K562 (cell line): Measurements from ENCODE around the gene UBA52. TPM values are rescaled to one million over a fixed set of nuclear protein-coding genes. Genes with fewer than 3 reads are reported as not detected.

Experiments used
- ATAC-seq: fragments of 200-7000 bp; cut with Tn5 transposase; 3 replicates; pipeline ENCODE4 v1.9.1; 2020; ENCODE audit warnings: moderate library complexity
- BruUV-seq: library from RNA; stranded (reverse); fragments of 400-500 nt; replicated peaks from 2 replicates; lab custom pipeline; 2021; lab: Mats Ljungman, UMichigan
- CTCF ChIA-PET: fragments of 300-600 bp; formaldehyde crosslinking; extraction: SDS; loops from one replicate; lab custom pipeline; 2021; ENCODE audit warnings: low intra/inter-chr PET ratio; lab: Yijun Ruan, JAX
- POLR2A ChIA-PET: fragments of 300-600, 350-650 bp; sonication (Branson Sonifier 250); formaldehyde crosslinking; extraction: SDS; loops from one replicate; lab custom pipeline; 2021; ENCODE audit warnings: antibody characterized with exemption, inconsistent platforms; lab: Yijun Ruan, JAX
- DNase-seq, 4 experiments: peaks; one replicate each; pipeline versions ENCODE4 v3.0.0 to v3.0.0-alpha.2; 2011 to 2018; ENCODE audit warnings: low spot score in 3 of 4, mixed read lengths in 3 of 4; ENCODE audit errors: extremely low read depth in 1 of 4
- FAIRE-seq: peaks from 2 replicates; lab custom pipeline; 2011; peaks lifted over from hg19 to GRCh38; lab: Jason Lieb, UNC
- H2AFZ ChIP-seq: 2 replicates; pipeline ENCODE4 v1.6.0; 2011; ENCODE audit warnings: low read depth, low read length, control low read depth, inconsistent platforms
- H3K27ac ChIP-seq: fragments of 200-600 bp; 3 replicates; pipeline ENCODE4 v1.8.0; 2011; ENCODE audit warnings: low read depth, mild to moderate bottlenecking, control low read depth, inconsistent platforms, low read length, moderate library complexity, mixed read lengths; ENCODE audit errors: extremely low read depth
- H3K27me3 ChIP-seq, 2 experiments: fragments of 300-600 bp in 1 of 2; 2 replicates in 1 of 2; 3 replicates in 1 of 2; pipeline versions ENCODE4 v1.6.0 to v1.8.0; 2011; ENCODE audit warnings: inconsistent platforms in 2 of 2, low read length in 2 of 2, mild to moderate bottlenecking in 1 of 2, mixed read lengths in 1 of 2, moderate library complexity in 1 of 2; ENCODE audit not compliant: control insufficient read depth in 2 of 2, insufficient read depth in 2 of 2
- H3K36me3 ChIP-seq: fragments of 300-600 bp; 3 replicates; pipeline ENCODE4 v1.8.0; 2011; ENCODE audit warnings: mild to moderate bottlenecking, low read length, inconsistent platforms; ENCODE audit not compliant: control insufficient read depth, insufficient read depth
- H3K4me1 ChIP-seq, 2 experiments: fragments of 200-600 bp in 1 of 2; replicated peaks in 1 of 2; 2 replicates in 1 of 2; 3 replicates in 1 of 2; pipeline versions ENCODE4 v1.5.1 to v1.8.0; 2011; ENCODE audit warnings: inconsistent platforms in 2 of 2, low read length in 2 of 2, mild to moderate bottlenecking in 1 of 2, mixed read lengths in 1 of 2, moderate library complexity in 1 of 2; ENCODE audit not compliant: control insufficient read depth in 2 of 2, insufficient read depth in 2 of 2
- H3K4me2 ChIP-seq: 2 replicates; pipeline ENCODE4 v1.6.1; 2011; ENCODE audit warnings: low read length, control low read depth, inconsistent platforms, mixed read lengths; ENCODE audit not compliant: insufficient read depth
- H3K4me3 ChIP-seq: fragments of 200-600 bp; sonication (generic), shearing (Covaris generic); 2 replicates; pipeline ENCODE4 v1.5.1; 2016; ENCODE audit warnings: control low read depth, inconsistent platforms
- H3K79me2 ChIP-seq: fragments of 200-600 bp; 3 replicates; pipeline ENCODE4 v1.8.0; 2011; ENCODE audit warnings: low read length, inconsistent platforms; ENCODE audit not compliant: control insufficient read depth, insufficient read depth
- H3K9ac ChIP-seq, 2 experiments: 2 replicates each; pipeline versions ENCODE4 v1.6.0 to v1.6.1; 2011; ENCODE audit warnings: low read depth in 2 of 2, low read length in 2 of 2, control low read depth in 1 of 2, inconsistent platforms in 1 of 2, mild to moderate bottlenecking in 1 of 2, mixed read lengths in 1 of 2; ENCODE audit not compliant: insufficient read depth in 1 of 2
- H3K9me1 ChIP-seq: one replicate; pipeline ENCODE4 v1.6.0; 2011; ENCODE audit warnings: inconsistent platforms, mild to moderate bottlenecking, low read length, moderate library complexity; ENCODE audit not compliant: control insufficient read depth, insufficient read depth
- H3K9me3 ChIP-seq: replicated peaks from 2 replicates; pipeline ENCODE4 v1.5.1; 2011; ENCODE audit warnings: low read depth, low read length, inconsistent platforms; ENCODE audit not compliant: control insufficient read depth, insufficient read depth
- H4K20me1 ChIP-seq: replicated peaks from 2 replicates; pipeline ENCODE4 v1.6.1; 2011; ENCODE audit warnings: low read length, inconsistent platforms, mixed read lengths; ENCODE audit not compliant: control insufficient read depth, insufficient read depth
- MBD2 ChIP-seq: sonication (generic); IDR thresholded peaks from 2 replicates; pipeline ENCODE4 v1.6.1; 2016; ENCODE audit warnings: low read depth, borderline replicate concordance
- NFE2 ChIP-seq: IDR thresholded peaks from 2 replicates; pipeline ENCODE4 v1.6.1; 2014; ENCODE audit warnings: antibody characterized with exemption, low read depth
- POLR2G ChIP-seq: fragments of 200-400 bp; formaldehyde crosslinking; IDR thresholded peaks from 2 replicates; pipeline ENCODE4 v1.6.1; 2017; ENCODE audit warnings: low read depth, mild to moderate bottlenecking, antibody characterized with exemption, low read length, moderate library complexity
- RBFOX2 ChIP-seq: fragments of 200-400 bp; formaldehyde crosslinking; IDR thresholded peaks from 2 replicates; pipeline ENCODE4 v1.6.1; 2017; ENCODE audit warnings: low read depth, mild to moderate bottlenecking, low read length, moderate library complexity
- WGBS: fragments of 100-300 bp; shearing (Covaris generic); methylation state at CpG from one replicate; pipeline ENCODE4 v1.1.6; 2016; ENCODE audit warnings: low coverage, mixed read lengths; ENCODE audit not compliant: insufficient coverage; ENCODE audit errors: missing lambda C conversion rate; 5-methylcytosine and 5-hydroxymethylcytosine counted together
- in situ Hi-C: fragments of 300-500 bp; cut with MboI; formaldehyde crosslinking; loops from 4 replicates; pipeline ENCODE4 v1.15.0; 2018; ENCODE audit warnings: inconsistent platforms, mixed read lengths
- intact Hi-C: fragments of 100-400 bp; cut with micrococcal nuclease; formaldehyde crosslinking; loops from 2 replicates; pipeline ENCODE4 v1.14.2; 2022
- polyA plus RNA-seq, 8 experiments: library from polyadenylated mRNA; depleted of rRNA in 4 of 8; stranded (reverse) in 5 of 8; unstranded in 3 of 8; fragments of >200 nt; fragmentation: Nextera tagmentation in 2 of 8; fragmentation: Illumina TruSeq in 1 of 8; extraction: Ambion mirVana in 2 of 8; extraction: Trizol in 1 of 8; gene quantifications; 2 replicates each; pipeline versions ENCODE4 v1.2.1 to v1.2.3, GENCODE V29; 2011 to 2014; ENCODE audit warnings: inconsistent platforms in 1 of 8, missing spikeins in 1 of 8
- total RNA-seq, 7 experiments: library from RNA; depleted of rRNA in 6 of 7; stranded (reverse); fragments of >200 nt in 6 of 7; fragmentation: Illumina TruSeq in 2 of 7; extraction: Trizol in 2 of 7; gene quantifications; 2 replicates each; pipeline versions ENCODE4 v1.2.1 to v1.2.3, GENCODE V29; 2011 to 2021; ENCODE audit warnings: low replicate concordance in 1 of 7
- TF ChIP-seq, protein P1 (sequence below): fragments of 450-650 bp; formaldehyde crosslinking; IDR thresholded peaks from 2 replicates; pipeline ENCODE4 v1.4.0; 2020; ENCODE audit warnings: mild to moderate bottlenecking, moderate library complexity

The UBA52 gene
- total and polyA plus RNA-seq, 9 of the 15 experiments (the other 6 are each of a cell fraction or from before 2014, with no cell fraction given), result 1,110 to 2,751 (median 1,733) TPM

DNA sequence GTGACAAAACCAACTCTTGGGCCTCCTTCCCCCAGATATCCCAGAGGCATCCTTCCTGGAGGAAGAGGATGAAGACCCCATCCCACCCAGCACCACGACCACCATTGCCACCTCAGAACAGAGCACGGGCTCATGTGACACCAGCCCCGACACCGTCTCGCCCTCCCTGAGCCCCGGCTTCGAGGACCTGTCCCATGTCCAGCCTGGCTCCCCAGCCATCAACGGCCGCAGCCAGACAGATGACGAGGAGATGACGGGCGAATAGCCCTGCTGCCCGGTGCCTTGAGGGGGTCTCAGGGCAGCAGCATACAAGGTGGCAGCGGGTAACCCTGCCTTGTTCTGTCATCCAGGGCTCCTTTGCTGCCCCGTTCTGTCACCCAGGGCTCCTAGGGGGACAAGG, 3.3 kb upstream of the UBA52 start:
- ChIA-PET CTCF (no interaction called here), POLR2A (interaction anchor here (0.6 to 1.1 kb wide), 3 partner anchors 9 to 61 kb away, joined by 3 to 4 read pairs (median 3); partner anchors contain the start of gene KXD1)
- Histone ChIP-seq H4K20me1 (peaks cover 10% of the 10 kb centered on the region), H3K27ac (no peak overlapping the region), H3K79me2 (peaks cover 18% of the 10 kb centered on the region), H3K9me3 (no peaks in the 10 kb centered on the region), H3K4me1 (peaks cover 9 to 28% of the 10 kb centered on the region in 2 experiments; a peak in 4 of 5 replicates), H3K4me3 (no peak overlapping the region), H3K4me2 (no peak overlapping the region), H3K9me1 (peaks cover 7% of the 10 kb centered on the region), H3K36me3 (peaks cover 79% of the 10 kb centered on the region), H2AFZ (no peak overlapping the region), H3K9ac (no peak overlapping the region), H3K27me3 (no peaks in the 10 kb centered on the region; a peak in 1 of 5 replicates)
- in situ Hi-C loops (no loop called here), intact Hi-C loops (no loop called here)
- FAIRE-seq (no peak), DNase-seq (no peak), ATAC-seq (no peak)
- WGBS, result 92% methylated on average over 14 of the region's 15 CpGs
- no TSS peak for BruUV-seq
- TF ChIP-seq POLR2G, result 0 out of 2 replicates have a peak, but pooled peaks have one; percentile 52
- no peak for TF ChIP-seq NFE2
- TF ChIP-seq RBFOX2, result peak; percentile 40
- no peak for TF ChIP-seq MBD2
- TF ChIP-seq, protein P1, sequence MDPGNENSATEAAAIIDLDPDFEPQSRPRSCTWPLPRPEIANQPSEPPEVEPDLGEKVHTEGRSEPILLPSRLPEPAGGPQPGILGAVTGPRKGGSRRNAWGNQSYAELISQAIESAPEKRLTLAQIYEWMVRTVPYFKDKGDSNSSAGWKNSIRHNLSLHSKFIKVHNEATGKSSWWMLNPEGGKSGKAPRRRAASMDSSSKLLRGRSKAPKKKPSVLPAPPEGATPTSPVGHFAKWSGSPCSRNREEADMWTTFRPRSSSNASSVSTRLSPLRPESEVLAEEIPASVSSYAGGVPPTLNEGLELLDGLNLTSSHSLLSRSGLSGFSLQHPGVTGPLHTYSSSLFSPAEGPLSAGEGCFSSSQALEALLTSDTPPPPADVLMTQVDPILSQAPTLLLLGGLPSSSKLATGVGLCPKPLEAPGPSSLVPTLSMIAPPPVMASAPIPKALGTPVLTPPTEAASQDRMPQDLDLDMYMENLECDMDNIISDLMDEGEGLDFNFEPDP (CRISPR knock-in tag), result no peak
